Astrocyte (in vitro differentiated cells and primary cell): ENCODE data around the gene ADAP1.
"Not testable (repeated sequence)": the region's sequence is repeated elsewhere in the genome, so short reads cannot be mapped to it uniquely, and the experiment has no call there.

ENCODE experiments used
- EZH2 ChIP-seq: IDR thresholded peaks from 2 replicates; pipeline ENCODE4 v1.6.1; 2012; ENCODE audit warnings: mild to moderate bottlenecking, low read length, inconsistent platforms; ENCODE audit not compliant: insufficient read depth
- TF ChIP-seq, protein P1 (sequence below): IDR thresholded peaks from 2 replicates; pipeline ENCODE4 v1.5.1; 2011; ENCODE audit warnings: low read depth, mild to moderate bottlenecking, inconsistent platforms, low read length, moderate library complexity; ENCODE audit not compliant: insufficient read depth

DNA sequence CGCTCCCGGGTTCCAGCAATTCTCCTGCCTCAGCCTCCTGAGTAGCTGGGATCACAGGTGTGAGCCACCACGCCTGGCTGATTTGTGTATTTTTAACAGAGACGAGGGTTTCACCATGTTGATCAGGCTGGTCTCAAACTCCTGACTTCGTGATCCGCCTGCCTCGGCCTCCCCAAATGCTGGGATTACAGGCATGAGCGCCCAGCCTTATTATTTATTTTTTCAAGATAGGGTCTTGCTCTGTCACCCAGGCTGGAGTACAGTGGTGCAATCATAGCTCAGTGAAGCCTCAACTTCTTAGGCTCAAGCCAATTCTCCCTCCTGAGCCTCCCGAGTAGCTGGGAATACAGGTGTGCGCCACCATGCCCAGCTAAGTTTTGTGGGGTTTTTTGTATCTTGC lies 5.3 kb upstream of the ADAP1 start:
- not testable (repeated sequence) for TF ChIP-seq EZH2
- TF ChIP-seq, protein P1, sequence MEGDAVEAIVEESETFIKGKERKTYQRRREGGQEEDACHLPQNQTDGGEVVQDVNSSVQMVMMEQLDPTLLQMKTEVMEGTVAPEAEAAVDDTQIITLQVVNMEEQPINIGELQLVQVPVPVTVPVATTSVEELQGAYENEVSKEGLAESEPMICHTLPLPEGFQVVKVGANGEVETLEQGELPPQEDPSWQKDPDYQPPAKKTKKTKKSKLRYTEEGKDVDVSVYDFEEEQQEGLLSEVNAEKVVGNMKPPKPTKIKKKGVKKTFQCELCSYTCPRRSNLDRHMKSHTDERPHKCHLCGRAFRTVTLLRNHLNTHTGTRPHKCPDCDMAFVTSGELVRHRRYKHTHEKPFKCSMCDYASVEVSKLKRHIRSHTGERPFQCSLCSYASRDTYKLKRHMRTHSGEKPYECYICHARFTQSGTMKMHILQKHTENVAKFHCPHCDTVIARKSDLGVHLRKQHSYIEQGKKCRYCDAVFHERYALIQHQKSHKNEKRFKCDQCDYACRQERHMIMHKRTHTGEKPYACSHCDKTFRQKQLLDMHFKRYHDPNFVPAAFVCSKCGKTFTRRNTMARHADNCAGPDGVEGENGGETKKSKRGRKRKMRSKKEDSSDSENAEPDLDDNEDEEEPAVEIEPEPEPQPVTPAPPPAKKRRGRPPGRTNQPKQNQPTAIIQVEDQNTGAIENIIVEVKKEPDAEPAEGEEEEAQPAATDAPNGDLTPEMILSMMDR, result not testable (repeated sequence)
